ENCODE results near the gene PLXNB1. TPM values are rescaled to one million over a fixed set of nuclear protein-coding genes. Genes with fewer than 3 reads are reported as not detected.
A peak's percentile ranks its signal among the peaks of the same experiment; 100 is the strongest.

The PLXNB1 gene
- total RNA-seq, 4 donors from 2014 or later: 150 to 455 (median 312) TPM

GRCh38 chr3:48451270-48451669, 21.4 kb upstream of the PLXNB1 start:
- DNase-seq: no peak
- peaks cover 0 to 14% (median 4%) of the 10 kb centered on the region in 4 donors for H3K4me1 ChIP-seq
- H3K36me3 ChIP-seq: peaks cover 0 to 41% (median 0%) of the 10 kb centered on the region in 3 donors
- no peaks in the 10 kb centered on the region for H3K27me3 ChIP-seq
- H3K9me3 ChIP-seq: no peaks in the 10 kb centered on the region
- TF ChIP-seq POLR2A (IDR thresholded peaks at IDR 0.05) (no peak), CTCF (IDR thresholded peaks at IDR 0.05) (no peak)
- H3K27ac ChIP-seq: no peak overlapping the region
- H3K4me3 ChIP-seq: no peak overlapping the region

- Histone ChIP-seq H3K4me1 (peaks cover 0 to 30% (median 8%) of the 10 kb centered on the region in 4 donors), H3K27ac (peak within 1 kb of the TSS; percentile 82 to 95 (median 92)), H3K36me3 (peaks cover 0 to 11% (median 0%) of the 10 kb centered on the region in 3 donors), H3K27me3 (no peaks in the 10 kb centered on the region), H3K9me3 (no peaks in the 10 kb centered on the region), H3K4me3 (peak within 1 kb of the TSS; percentile 63 to 97 (median 92))
- TF ChIP-seq CTCF (IDR thresholded peaks at IDR 0.05) (no peak), POLR2A (IDR thresholded peaks at IDR 0.05) (peak; percentile 86 to 87)
- DNase-seq: peak; percentile 87 to 95 (median 95)
Measured at GRCh38 chr3:48446425-48447193, 16.7 kb upstream of the PLXNB1 start, which contains the start of gene ATRIP. ATRIP (plus strand) TSS chr3:48446737; CDS start chr3:48446846, 109 bp downstream.

- H3K4me1 ChIP-seq: peaks cover 0 to 36% (median 14%) of the 10 kb centered on the region in 4 donors
- H3K9me3 ChIP-seq: no peaks in the 10 kb centered on the region
- H3K27me3 ChIP-seq: no peaks in the 10 kb centered on the region
- H3K27ac ChIP-seq: peak overlapping the region; percentile 82 to 95 (median 92)
- peak overlapping the region; percentile 63 to 97 (median 92) for H3K4me3 ChIP-seq
- H3K36me3 ChIP-seq: peaks cover 0 to 11% (median 0%) of the 10 kb centered on the region in 3 donors
- DNase-seq: no peak
- no peak for TF ChIP-seq POLR2A (IDR thresholded peaks at IDR 0.05)
- TF ChIP-seq CTCF (IDR thresholded peaks at IDR 0.05): no peak
Measured at GRCh38 chr3:48446043-48446424, 16.1 kb upstream of the PLXNB1 start.

GRCh38 chr3:48445277-48445882, 15.5 kb upstream of the PLXNB1 start:
- DNase-seq: no peak
- H3K27ac ChIP-seq: no peak overlapping the region

GRCh38 chr3:48441940-48442339, 12.1 kb upstream of the PLXNB1 start:
- Histone ChIP-seq H3K4me1 (peaks cover 0 to 34% (median 16%) of the 10 kb centered on the region in 4 donors), H3K9me3 (no peaks in the 10 kb centered on the region), H3K27me3 (no peaks in the 10 kb centered on the region), H3K36me3 (peaks cover 0 to 11% (median 0%) of the 10 kb centered on the region in 3 donors), H3K4me3 (peak overlapping the region in 2 of 4 donors; percentile 78 to 84), H3K27ac (peak overlapping the region in 1 of 4 donors; percentile 38)
- TF ChIP-seq CTCF (IDR thresholded peaks at IDR 0.05) (no peak), POLR2A (IDR thresholded peaks at IDR 0.05) (no peak)
- no peak for DNase-seq

More at GRCh38 chr3:48445277-48445882, 15.5 kb upstream of the PLXNB1 start:
- Histone ChIP-seq H3K27me3 (no peaks in the 10 kb centered on the region), H3K4me1 (peaks cover 0 to 38% (median 15%) of the 10 kb centered on the region in 4 donors), H3K9me3 (no peaks in the 10 kb centered on the region), H3K4me3 (no peak overlapping the region), H3K36me3 (peaks cover 0 to 11% (median 0%) of the 10 kb centered on the region in 3 donors)
- TF ChIP-seq CTCF (IDR thresholded peaks at IDR 0.05) (no peak), POLR2A (IDR thresholded peaks at IDR 0.05) (no peak)
